ENCODE measurements around the gene MADD. TPM values are rescaled to one million over a fixed set of nuclear protein-coding genes. Genes with fewer than 3 reads are reported as not detected.

Gene MADD
- 14.1 and 15.2 TPM in 2 replicates for total RNA-seq

GRCh38 chr11:47269829-47270305, at the start of gene MADD:
MADD (plus strand) TSS chr11:47270133.

GRCh38 chr11:47248664-47249377, 21.1 kb upstream of the MADD start, which contains the start of gene ACP2:
ACP2 (minus strand) TSS chr11:47248814; CDS start chr11:47248789, 25 bp downstream.

GRCh38 chr11:47257517-47258316, 12.2 kb upstream of the MADD start, which contains the start of gene NR1H3:
NR1H3 (plus strand) TSS chr11:47257996; CDS start chr11:47259217, 1,221 bp downstream.

GRCh38 chr11:47352556-47352955, 82.6 kb downstream of the MADD start, which contains the start of gene MYBPC3:
MYBPC3 (minus strand) TSS chr11:47352702; CDS start chr11:47352647, 55 bp downstream.

GRCh38 chr11:47378010-47378835, 108.3 kb downstream of the MADD start, which contains the start of gene SPI1:
SPI1 (minus strand) TSS chr11:47378547; CDS start chr11:47378353, 194 bp downstream.

Other genes with a start within 250 kb of the MADD start
- 90.6 and 118 TPM in 2 replicates for gene ARFGAP2, start 93.3 kb upstream of the MADD start, total RNA-seq
- 85.1 and 90.8 TPM in 2 replicates for gene PACSIN3, start 83.7 kb upstream of the MADD start, total RNA-seq
- 48.5 and 52.1 TPM in 2 replicates for gene DDB2, start 55.2 kb upstream of the MADD start, total RNA-seq
- gene ACP2, start 21.3 kb upstream of the MADD start, total RNA-seq: 19.4 and 21.3 TPM in 2 replicates
- gene NR1H3, start 12.1 kb upstream of the MADD start, total RNA-seq: 7.2 and 8.9 TPM in 2 replicates
- gene MYBPC3, start 82.6 kb downstream of the MADD start, total RNA-seq: not detected in 2 replicates
- gene SPI1, start 108.4 kb downstream of the MADD start, total RNA-seq: not detected in 2 replicates
- 48.3 and 50.5 TPM in 2 replicates for gene SLC39A13, start 138.5 kb downstream of the MADD start, total RNA-seq
- gene PSMC3, start 156.3 kb downstream of the MADD start, total RNA-seq: 136 and 162 TPM in 2 replicates
- gene RAPSN, start 179.0 kb downstream of the MADD start, total RNA-seq: not detected in 2 replicates

Measured in airway epithelial cell (primary cell).